Spleen (tissue), 11 donors: Measurements from ENCODE around the gene METTL3. TPM values are rescaled to one million over a fixed set of nuclear protein-coding genes. Genes with fewer than 3 reads are reported as not detected.

Experiments used
- DNase-seq: peaks from one replicate; pipeline ENCODE4 v3.0.0-alpha.2; 2020
- H3K27ac ChIP-seq, 8 donors: fragments of 200-600 bp; sonication (generic) in 7 of 8; 1 replicate in 4 of 8; 2 replicates in 4 of 8; pipeline versions ENCODE4 v1.5.0 to v1.8.0; 2016 to 2021; ENCODE audit warnings: inconsistent platforms in 4 of 8, mild to moderate bottlenecking in 4 of 8, moderate library complexity in 1 of 8
- H3K27me3 ChIP-seq, 7 donors: fragments of 200-600 bp; sonication (generic) in 6 of 7; replicated peaks in 1 of 7; 1 replicate in 4 of 7; 2 replicates in 3 of 7; pipeline versions ENCODE4 v1.5.0 to v1.8.0; 2016 to 2021; ENCODE audit warnings: inconsistent platforms in 3 of 7, mild to moderate bottlenecking in 1 of 7
- H3K36me3 ChIP-seq, 6 donors: fragments of 200-600 bp; sonication (generic) in 5 of 6; 1 replicate in 4 of 6; 2 replicates in 2 of 6; pipeline versions ENCODE4 v1.5.0 to v1.8.0; 2016 to 2021; ENCODE audit warnings: inconsistent platforms in 2 of 6
- H3K4me1 ChIP-seq, 6 donors: fragments of 200-600 bp; sonication (generic) in 5 of 6; 1 replicate in 3 of 6; 2 replicates in 3 of 6; pipeline versions ENCODE4 v1.5.0 to v1.8.0; 2016 to 2021; ENCODE audit warnings: inconsistent platforms in 3 of 6
- H3K4me3 ChIP-seq, 8 donors: fragments of 200-600 bp; sonication (generic) in 7 of 8; 1 replicate in 4 of 8; 2 replicates in 4 of 8; pipeline versions ENCODE4 v1.5.0 to v1.8.0; 2016 to 2021; ENCODE audit warnings: inconsistent platforms in 4 of 8, mild to moderate bottlenecking in 4 of 8, moderate library complexity in 2 of 8
- H3K9me3 ChIP-seq, 8 donors: fragments of 200-600 bp; sonication (generic) in 7 of 8; 1 replicate in 4 of 8; 2 replicates in 4 of 8; pipeline versions ENCODE4 v1.5.0 to v1.8.0; 2016 to 2021; ENCODE audit warnings: inconsistent platforms in 4 of 8
- CTCF ChIP-seq, 11 experiments: fragments of 200-600 bp in 7 of 11; fragments of 450-650 bp in 4 of 11; sonication (generic) in 4 of 11; IDR thresholded peaks in 8 of 11; conservative IDR thresholded peaks in 3 of 11; 1 replicate in 7 of 11; 2 replicates in 4 of 11; pipeline versions ENCODE4 v1.4.0 to v1.8.0; 2016 to 2021; ENCODE audit warnings: antibody characterized with exemption in 11 of 11, inconsistent platforms in 4 of 11, mild to moderate bottlenecking in 1 of 11
- POLR2A ChIP-seq, 3 donors: fragments of 450-650 bp; IDR thresholded peaks; one replicate each; pipeline ENCODE4 v1.5.1; 2017; ENCODE audit warnings: antibody characterized with exemption in 3 of 3, mild to moderate bottlenecking in 1 of 3
- POLR2AphosphoS5 ChIP-seq, 3 donors: sonication (generic); formaldehyde crosslinking; IDR thresholded peaks; one replicate each; pipeline ENCODE4 v1.5.1; 2017; ENCODE audit warnings: antibody characterized with exemption in 3 of 3
- WGBS, 5 donors: extraction: QIAGEN DNeasy Blood & Tissue Kit in 3 of 5; methylation state at CpG; one replicate each; pipeline versions ENCODE4 v1.1.5 to v1.1.7; 2013 to 2018; 5-methylcytosine and 5-hydroxymethylcytosine counted together
- intact Hi-C: fragments of 100-400 bp; cut with DNase I; formaldehyde crosslinking; loops from one replicate; pipeline ENCODE4 v1.15.0; 2023; ENCODE audit warnings: low total_unique reads
- polyA plus RNA-seq, 3 donors: library from polyadenylated mRNA; stranded (reverse); fragments of 200-250 nt; gene quantifications; one replicate each; pipeline ENCODE4 v1.2.1, GENCODE V29; 2013
- total RNA-seq, 7 donors: library from RNA; depleted of rRNA in 3 of 7; stranded (reverse); fragments of >200 nt in 3 of 7; fragmentation: NEBNext Ultra II Directional in 4 of 7; extraction: Animal tissue kit (Norgen Biotek cat#: 25700) in 4 of 7; gene quantifications; one replicate each; pipeline versions ENCODE4 v1.1.0 to v1.2.1, GENCODE V29; 2016 to 2021
- donor health status: healthy with polysubstance abuse.
- donor health status: DM: no; HTN: no; CAD: no; lungs with moderate emphysema.
- donor health status: DM: no; HTN: no; CAD: no.
- donor health status: Bipolar disorder and iron deficiency.
- donor health status: healthy.
- donor health status: DM: no; HTN: no; CAD: no.
- donor health status: DM: yes; HTN: yes; CAD: no.

METTL3 gene
- total and polyA plus RNA-seq, 10 donors, result 46.2 to 88.7 (median 59.3) TPM

DNA sequence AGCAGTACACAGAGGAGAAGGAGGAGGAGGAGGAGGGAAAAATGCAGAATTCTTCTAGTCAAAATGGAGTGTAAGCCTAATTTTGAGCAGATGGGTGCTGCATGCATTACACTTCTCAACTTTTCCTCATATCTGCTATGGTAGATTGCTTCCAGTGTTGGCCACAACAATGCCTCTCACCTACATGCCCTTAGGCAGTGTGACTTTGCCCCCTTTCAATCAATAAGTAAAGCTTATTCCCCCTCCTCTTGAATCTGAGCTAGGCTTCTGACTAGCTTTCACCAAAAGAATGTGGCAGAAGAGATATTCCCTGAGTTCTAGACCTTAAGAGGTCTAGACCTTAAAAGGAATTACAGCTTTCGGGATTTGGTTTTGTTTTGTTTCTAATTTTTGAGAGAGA is 3.2 kb upstream of the METTL3 start:
- Histone ChIP-seq H3K36me3 (peaks cover 0 to under 1% (median 0%) of the 10 kb centered on the region in 6 donors), H3K9me3 (no peaks in the 10 kb centered on the region), H3K4me1 (peaks cover 10 to 21% (median 16%) of the 10 kb centered on the region in 6 donors), H3K4me3 (no peak overlapping the region), H3K27me3 (no peaks in the 10 kb centered on the region), H3K27ac (no peak overlapping the region)
- TF ChIP-seq POLR2AphosphoS5 (IDR thresholded peaks at IDR 0.05) (no peak), CTCF (IDR thresholded peaks at IDR 0.05 in 8 of 11, conservative IDR thresholded peaks at IDR 0.05 in 3 of 11) (no peak), POLR2A (IDR thresholded peaks at IDR 0.05) (no peak)
- DNase-seq, result no peak
- intact Hi-C loops, result no loop called here
- 71 to 100% (median 95%) methylated on average over 1 of the region's 1 CpG for WGBS, 5 donors

DNA sequence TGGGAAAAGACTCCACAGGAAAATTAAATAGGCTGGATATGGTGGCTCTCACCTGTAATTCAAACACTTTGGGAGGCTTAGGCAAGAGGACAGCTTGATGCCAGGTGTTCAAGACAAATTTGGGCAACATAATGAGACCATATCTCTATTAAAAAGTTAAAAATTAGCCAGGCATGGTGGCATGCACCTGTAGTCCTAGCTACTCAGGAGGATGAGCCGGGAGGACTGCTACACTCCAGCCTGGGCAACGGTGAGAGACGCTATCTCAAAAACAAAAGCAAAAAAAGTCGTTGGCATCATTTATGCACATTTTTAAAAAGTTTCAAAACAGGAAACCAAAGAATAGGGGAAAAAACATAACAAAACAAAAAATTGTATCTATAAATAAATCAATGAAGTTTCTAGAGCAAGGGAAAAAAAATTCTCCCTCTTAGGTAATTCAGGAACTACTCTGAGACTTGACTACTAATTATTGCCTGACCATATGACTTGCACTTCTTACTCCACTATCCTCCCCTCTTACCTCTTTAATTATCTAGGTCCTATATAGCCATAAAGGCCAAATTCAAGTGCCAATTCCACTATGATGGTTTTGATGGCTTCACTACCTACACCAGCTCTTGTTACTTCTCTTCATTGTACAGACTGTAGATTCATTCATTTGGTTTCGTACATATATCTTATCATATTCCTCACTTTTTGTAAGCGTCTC is 1.6 kb downstream of the METTL3 start:
- no peaks in the 10 kb centered on the region for H3K9me3 ChIP-seq
- intact Hi-C loops, result no loop called here

GRCh38 chr14:21506557-21506956 is 4.6 kb downstream of the METTL3 start:
- H3K4me3 ChIP-seq, result no peak overlapping the region
- no peaks in the 10 kb centered on the region for H3K27me3 ChIP-seq
- no peak for DNase-seq
- TF ChIP-seq POLR2AphosphoS5 (IDR thresholded peaks at IDR 0.05) (no peak), POLR2A (IDR thresholded peaks at IDR 0.05) (no peak), CTCF (IDR thresholded peaks at IDR 0.05 in 8 of 11, conservative IDR thresholded peaks at IDR 0.05 in 3 of 11) (no peak)
- WGBS, 5 donors, result 86 to 93% (median 91%) methylated on average over 2 of the region's 2 CpGs
- no peak overlapping the region for H3K27ac ChIP-seq
- intact Hi-C loops, result no loop called here
- no peaks in the 10 kb centered on the region for H3K9me3 ChIP-seq
- H3K36me3 ChIP-seq, result peaks cover 5 to 57% (median 29%) of the 10 kb centered on the region in 6 donors
- peaks cover 25 to 72% (median 41%) of the 10 kb centered on the region in 6 donors for H3K4me1 ChIP-seq

More for the DNA sequence above, 1.6 kb downstream of the METTL3 start:
- Histone ChIP-seq H3K27me3 (no peaks in the 10 kb centered on the region), H3K4me3 (peak overlapping the region; percentile 71 to 98 (median 92)), H3K27ac (no peak overlapping the region), H3K4me1 (peaks cover 25 to 61% (median 42%) of the 10 kb centered on the region in 6 donors), H3K36me3 (peaks cover 0 to 33% (median 8%) of the 10 kb centered on the region in 6 donors)
- no peak for TF ChIP-seq CTCF (IDR thresholded peaks at IDR 0.05 in 8 of 11, conservative IDR thresholded peaks at IDR 0.05 in 3 of 11)
- no peak for TF ChIP-seq POLR2AphosphoS5 (IDR thresholded peaks at IDR 0.05)
- no peak for TF ChIP-seq POLR2A (IDR thresholded peaks at IDR 0.05)
- 72 to 81% (median 79%) methylated on average over 6 of the region's 6 CpGs for WGBS, 5 donors
- no peak for DNase-seq

DNA sequence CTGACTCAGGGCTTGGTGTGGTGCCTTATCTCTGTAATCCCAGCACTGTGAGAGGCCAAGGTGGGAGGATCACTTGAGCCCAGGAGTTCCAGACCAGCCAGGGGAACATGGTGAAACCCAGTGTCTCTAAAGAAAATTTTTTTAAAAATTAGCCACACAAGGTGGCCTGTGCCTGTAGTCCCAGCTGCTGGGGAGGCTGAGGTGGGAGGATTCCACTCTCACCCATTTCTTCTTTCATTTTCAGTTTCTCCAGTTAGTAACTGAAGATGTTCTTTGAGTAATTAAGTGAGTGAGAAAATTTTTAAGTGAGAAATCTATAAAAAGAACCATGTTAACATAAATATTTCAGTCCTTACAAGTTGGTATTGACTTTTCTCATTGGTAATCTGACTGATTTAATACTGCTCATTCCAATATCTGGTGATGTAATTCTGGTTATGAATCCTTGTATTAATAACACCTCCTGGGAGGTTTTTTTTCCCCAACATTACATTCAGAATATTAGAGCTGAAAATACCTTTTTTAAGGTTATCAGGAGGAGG is 6.1 kb downstream of the METTL3 start:
- Histone ChIP-seq H3K27me3 (no peaks in the 10 kb centered on the region), H3K36me3 (peaks cover 8 to 72% (median 43%) of the 10 kb centered on the region in 6 donors), H3K4me3 (no peak overlapping the region), H3K9me3 (no peaks in the 10 kb centered on the region), H3K27ac (peak overlapping the region in 1 of 8 donors; percentile 26), H3K4me1 (peaks cover 20 to 65% (median 34%) of the 10 kb centered on the region in 6 donors)
- intact Hi-C loops, result no loop called here
- TF ChIP-seq CTCF (IDR thresholded peaks at IDR 0.05 in 8 of 11, conservative IDR thresholded peaks at IDR 0.05 in 3 of 11) (no peak), POLR2A (IDR thresholded peaks at IDR 0.05) (no peak), POLR2AphosphoS5 (IDR thresholded peaks at IDR 0.05) (no peak)
- DNase-seq, result no peak
